Ishikawa (cell line): Measurements from ENCODE around the gene ABCC8.

Experiments
- CEBPB ChIP-seq: IDR thresholded peaks from 2 replicates; pipeline ENCODE4 v1.6.1; 2012
- CREB1 ChIP-seq: IDR thresholded peaks from 2 replicates; pipeline ENCODE4 v1.6.1; 2012; ENCODE audit warnings: low read depth
- EP300 ChIP-seq: IDR thresholded peaks from 2 replicates; pipeline ENCODE4 v1.6.1; 2012; ENCODE audit warnings: borderline replicate concordance
- FOXM1 ChIP-seq: IDR thresholded peaks from 2 replicates; pipeline ENCODE4 v1.6.1; 2012; ENCODE audit warnings: low read depth, borderline replicate concordance
- MAX ChIP-seq: IDR thresholded peaks from 2 replicates; pipeline ENCODE4 v1.6.1; 2012
- NFIC ChIP-seq: IDR thresholded peaks from 2 replicates; pipeline ENCODE4 v1.6.1; 2012
- TAF1 ChIP-seq: IDR thresholded peaks from 2 replicates; pipeline ENCODE4 v1.6.1; 2012; ENCODE audit warnings: low read depth, mild to moderate bottlenecking
- TCF12 ChIP-seq: IDR thresholded peaks from 2 replicates; pipeline ENCODE4 v1.6.1; 2012; ENCODE audit warnings: low read depth
- TEAD4 ChIP-seq: IDR thresholded peaks from 2 replicates; pipeline ENCODE4 v1.6.1; 2012
- USF1 ChIP-seq: IDR thresholded peaks from 2 replicates; pipeline ENCODE4 v1.6.1; 2012
- TF ChIP-seq, protein P1 (sequence below): IDR thresholded peaks from 2 replicates; pipeline ENCODE4 v1.6.1; 2012; ENCODE audit warnings: low read depth, mild to moderate bottlenecking

DNA sequence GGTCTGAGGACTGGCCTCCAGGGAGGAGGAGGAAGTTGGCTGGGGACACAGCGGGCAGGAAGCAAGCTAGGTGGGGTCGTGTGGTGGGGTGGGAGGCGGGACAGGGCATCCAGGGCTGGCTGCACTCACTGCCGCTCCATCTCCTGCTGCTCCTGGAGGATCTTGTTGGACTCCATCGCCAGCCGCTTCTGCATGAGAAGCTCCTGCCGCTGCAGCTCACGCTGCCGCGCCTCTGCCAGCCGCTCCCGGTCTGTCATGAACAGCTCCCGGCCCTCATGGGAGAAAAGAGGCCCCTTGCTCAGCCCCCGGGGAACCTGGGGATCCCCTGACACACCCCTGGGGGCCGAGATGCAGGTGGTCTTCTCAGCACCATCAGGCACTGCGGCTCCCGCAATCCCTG lies 46.0 kb upstream of the ABCC8 start:
- TF ChIP-seq CEBPB (no peak), TAF1 (no peak), TCF12 (no peak), TEAD4 (no peak), USF1 (no peak), NFIC (no peak), CREB1 (no peak), MAX (no peak), EP300 (no peak), FOXM1 (no peak)
- TF ChIP-seq, protein P1, sequence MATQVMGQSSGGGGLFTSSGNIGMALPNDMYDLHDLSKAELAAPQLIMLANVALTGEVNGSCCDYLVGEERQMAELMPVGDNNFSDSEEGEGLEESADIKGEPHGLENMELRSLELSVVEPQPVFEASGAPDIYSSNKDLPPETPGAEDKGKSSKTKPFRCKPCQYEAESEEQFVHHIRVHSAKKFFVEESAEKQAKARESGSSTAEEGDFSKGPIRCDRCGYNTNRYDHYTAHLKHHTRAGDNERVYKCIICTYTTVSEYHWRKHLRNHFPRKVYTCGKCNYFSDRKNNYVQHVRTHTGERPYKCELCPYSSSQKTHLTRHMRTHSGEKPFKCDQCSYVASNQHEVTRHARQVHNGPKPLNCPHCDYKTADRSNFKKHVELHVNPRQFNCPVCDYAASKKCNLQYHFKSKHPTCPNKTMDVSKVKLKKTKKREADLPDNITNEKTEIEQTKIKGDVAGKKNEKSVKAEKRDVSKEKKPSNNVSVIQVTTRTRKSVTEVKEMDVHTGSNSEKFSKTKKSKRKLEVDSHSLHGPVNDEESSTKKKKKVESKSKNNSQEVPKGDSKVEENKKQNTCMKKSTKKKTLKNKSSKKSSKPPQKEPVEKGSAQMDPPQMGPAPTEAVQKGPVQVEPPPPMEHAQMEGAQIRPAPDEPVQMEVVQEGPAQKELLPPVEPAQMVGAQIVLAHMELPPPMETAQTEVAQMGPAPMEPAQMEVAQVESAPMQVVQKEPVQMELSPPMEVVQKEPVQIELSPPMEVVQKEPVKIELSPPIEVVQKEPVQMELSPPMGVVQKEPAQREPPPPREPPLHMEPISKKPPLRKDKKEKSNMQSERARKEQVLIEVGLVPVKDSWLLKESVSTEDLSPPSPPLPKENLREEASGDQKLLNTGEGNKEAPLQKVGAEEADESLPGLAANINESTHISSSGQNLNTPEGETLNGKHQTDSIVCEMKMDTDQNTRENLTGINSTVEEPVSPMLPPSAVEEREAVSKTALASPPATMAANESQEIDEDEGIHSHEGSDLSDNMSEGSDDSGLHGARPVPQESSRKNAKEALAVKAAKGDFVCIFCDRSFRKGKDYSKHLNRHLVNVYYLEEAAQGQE = no peak
